T-cell (primary cell): ENCODE data around the gene DSCAM. TPM values are rescaled to one million over a fixed set of nuclear protein-coding genes. Genes with fewer than 3 reads are reported as not detected.

Experiments
- ATAC-seq, 4 experiments: fragments of 200-7000 bp in 3 of 4; fragments of 150-1000 bp in 1 of 4; cut with Tn5 transposase; replicated peaks in 1 of 4; 1 replicate in 3 of 4; 2 replicates in 1 of 4; pipeline ENCODE4 v1.10.0; 2021; ENCODE audit warnings: moderate library complexity in 3 of 4, mild to moderate bottlenecking in 2 of 4, moderate number of reproducible peaks in 1 of 4
- CTCF ChIA-PET, 2 donors: fragments of 300-600 bp; sonication (Branson Sonifier 250); formaldehyde crosslinking; loops; one replicate each; lab custom pipeline; 2022; ENCODE audit warnings: antibody characterized with exemption in 2 of 2; lab: Charles Lee
- POLR2A ChIA-PET, 2 donors: fragments of 300-600 bp; sonication (Branson Sonifier 250); formaldehyde crosslinking; loops; one replicate each; lab custom pipeline; 2022; ENCODE audit warnings: antibody characterized with exemption in 2 of 2; lab: Charles Lee
- DNase-seq, 35 experiments: peaks; one replicate each; pipeline versions ENCODE4 v3.0.0 to v3.0.0-alpha.2; 2013 to 2023
- H3K27ac ChIP-seq: one replicate; pipeline ENCODE4 v1.5.1; 2013; ENCODE audit warnings: low read length
- H3K27me3 ChIP-seq, 2 experiments: replicated peaks in 1 of 2; 1 replicate in 1 of 2; 2 replicates in 1 of 2; pipeline versions ENCODE4 v1.6.1 to v1.7.0; 2013; ENCODE audit warnings: low read length in 1 of 2, mixed read lengths in 1 of 2; ENCODE audit not compliant: control insufficient read depth in 2 of 2, insufficient read depth in 2 of 2; ENCODE audit errors: extremely low read depth in 1 of 2
- H3K36me3 ChIP-seq, 2 donors: 1 replicate in 1 of 2; 2 replicates in 1 of 2; pipeline versions ENCODE4 v1.6.1 to v1.7.0; 2013; ENCODE audit warnings: low read length in 1 of 2; ENCODE audit not compliant: control insufficient read depth in 2 of 2, insufficient read depth in 1 of 2; ENCODE audit errors: extremely low read depth in 1 of 2
- H3K4me1 ChIP-seq, 2 experiments: 1 replicate in 1 of 2; 2 replicates in 1 of 2; pipeline versions ENCODE4 v1.6.1 to v1.7.0; 2013; ENCODE audit warnings: low read length in 2 of 2, mixed read lengths in 1 of 2; ENCODE audit not compliant: insufficient read depth in 2 of 2, control insufficient read depth in 1 of 2; ENCODE audit errors: extremely low read depth in 1 of 2
- H3K4me3 ChIP-seq, 2 donors: 1 replicate in 1 of 2; 2 replicates in 1 of 2; pipeline versions ENCODE4 v1.5.1 to v1.7.0; 2013; ENCODE audit warnings: mild to moderate bottlenecking in 2 of 2, low read length in 1 of 2, moderate library complexity in 1 of 2; ENCODE audit not compliant: control insufficient read depth in 1 of 2; ENCODE audit errors: extremely low read depth in 1 of 2
- H3K9me3 ChIP-seq: 2 replicates; pipeline ENCODE4 v1.7.0; 2013
- H3K27ac Mint-ChIP-seq, 2 donors: one replicate each; pipeline ENCODE4 v1.8.0; 2020 to 2021; ENCODE audit warnings: mild to moderate bottlenecking in 2 of 2, mixed read lengths in 2 of 2
- H3K27me3 Mint-ChIP-seq, 2 donors: one replicate each; pipeline ENCODE4 v1.8.0; 2021 to 2022; ENCODE audit warnings: mixed read lengths in 2 of 2
- H3K36me3 Mint-ChIP-seq: one replicate; pipeline ENCODE4 v1.8.0; 2021; ENCODE audit warnings: mixed read lengths
- H3K4me1 Mint-ChIP-seq, 3 donors: one replicate each; pipeline ENCODE4 v1.8.0; 2020 to 2022; ENCODE audit warnings: mixed read lengths in 3 of 3, mild to moderate bottlenecking in 1 of 3
- H3K4me3 Mint-ChIP-seq, 3 donors: one replicate each; pipeline ENCODE4 v1.8.0; 2020 to 2022; ENCODE audit warnings: mild to moderate bottlenecking in 3 of 3, mixed read lengths in 3 of 3, moderate library complexity in 3 of 3
- H3K9me3 Mint-ChIP-seq, 3 donors: one replicate each; pipeline ENCODE4 v1.8.0; 2020 to 2022; ENCODE audit warnings: mixed read lengths in 3 of 3
- WGBS: methylation state at CpG from one replicate; pipeline ENCODE4 v1.1.5; 2013; ENCODE audit warnings: missing lambda C conversion rate; ENCODE audit not compliant: insufficient coverage; 5-methylcytosine and 5-hydroxymethylcytosine counted together
- total RNA-seq, 35 experiments: library from RNA in 6 of 35; stranded (reverse) in 6 of 35; fragments of 120-200 nt in 1 of 35; gene quantifications; one replicate each; pipeline versions ENCODE4 v1.2.1 to v1.2.4 and lab custom pipeline; 2013 to 2026

Gene DSCAM
- total RNA-seq, 5 donors from 2014 or later (not counting 1 experiment from before 2014, with no cell fraction given), result not detected

DNA sequence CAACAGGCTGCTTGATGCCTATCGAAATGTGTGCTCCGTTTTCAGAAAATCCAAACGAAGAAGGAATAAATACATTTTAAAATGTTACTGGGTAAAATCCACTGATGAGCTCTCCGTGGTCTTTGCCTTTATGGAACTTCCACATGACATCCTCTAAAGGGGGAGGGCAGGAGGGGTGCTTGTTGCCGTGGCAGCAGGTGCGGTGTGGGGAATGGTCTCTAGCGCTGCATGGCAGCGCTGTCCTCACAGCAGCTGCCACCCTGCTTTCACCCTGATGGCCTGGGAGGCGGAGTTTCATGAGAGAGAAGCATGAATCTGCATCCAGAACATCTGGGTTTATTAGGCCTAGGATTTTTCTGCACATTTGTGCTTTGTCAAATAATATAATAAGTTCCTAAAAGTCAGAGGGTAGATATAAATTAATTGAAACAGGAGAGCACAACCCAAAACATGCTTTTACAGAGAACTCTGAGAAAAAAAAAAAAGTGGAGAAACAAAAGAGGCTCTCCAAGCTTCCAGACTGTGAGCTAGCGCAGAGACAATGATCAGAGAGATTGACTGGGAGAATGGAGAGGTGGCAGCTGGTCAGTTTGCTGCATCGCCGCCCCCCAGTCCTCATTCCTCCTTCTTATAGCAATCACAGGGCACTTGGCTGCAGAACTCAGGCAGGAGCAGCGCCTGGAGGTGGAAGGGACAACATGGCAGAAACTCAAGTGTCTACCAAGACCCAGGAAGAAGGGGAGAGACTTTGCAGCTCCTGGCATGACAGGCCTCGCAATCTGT, 228.6 kb downstream of the DSCAM start:
- POLR2A ChIA-PET, result no interaction called here
- DNase-seq (no peak), ATAC-seq (no peak)
- H3K36me3 Mint-ChIP-seq, result no peaks in the 10 kb centered on the region
- no peaks in the 10 kb centered on the region for H3K9me3 ChIP-seq
- H3K27me3 ChIP-seq, result no peaks in the 10 kb centered on the region
- H3K4me1 Mint-ChIP-seq, result no peaks in the 10 kb centered on the region
- no peaks in the 10 kb centered on the region for H3K36me3 ChIP-seq
- CTCF ChIA-PET, result no interaction called here
- H3K27me3 Mint-ChIP-seq, result no peaks in the 10 kb centered on the region
- H3K4me1 ChIP-seq, result no peaks in the 10 kb centered on the region
- H3K4me3 Mint-ChIP-seq, result no peak overlapping the region
- H3K27ac ChIP-seq, result no peak overlapping the region
- WGBS, result 97% methylated on average over 4 of the region's 14 CpGs
- peaks cover 8 to 12% (median 10%) of the 10 kb centered on the region in 3 donors for H3K9me3 Mint-ChIP-seq
- no peak overlapping the region for H3K4me3 ChIP-seq
- no peak overlapping the region for H3K27ac Mint-ChIP-seq

DNA sequence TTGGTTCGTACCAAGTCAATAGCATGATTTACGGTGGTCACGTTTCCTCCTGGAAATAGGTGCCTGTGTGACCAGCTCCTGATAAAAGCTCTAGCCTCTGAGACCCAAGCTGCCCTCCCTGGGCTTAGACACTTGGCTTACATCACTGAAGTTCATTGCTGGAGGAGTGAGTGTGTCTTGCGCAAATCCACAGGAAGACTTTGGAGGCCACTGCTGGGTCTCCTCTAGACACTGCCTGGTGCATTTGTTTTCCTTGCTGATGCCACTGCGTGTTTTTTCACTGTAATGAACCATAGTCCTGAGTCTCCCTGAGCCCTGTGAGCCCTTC, 230.6 kb downstream of the DSCAM start:
- ATAC-seq (no peak), DNase-seq (no peak)
- Histone ChIP-seq H3K4me1 (no peaks in the 10 kb centered on the region), H3K9me3 (no peaks in the 10 kb centered on the region), H3K27ac (no peak overlapping the region), H3K36me3 (no peaks in the 10 kb centered on the region), H3K27me3 (no peaks in the 10 kb centered on the region), H3K4me3 (no peak overlapping the region)
- no peak overlapping the region for H3K27ac Mint-ChIP-seq
- H3K9me3 Mint-ChIP-seq, result peaks cover 5 to 8% (median 5%) of the 10 kb centered on the region in 3 donors
- H3K36me3 Mint-ChIP-seq, result no peaks in the 10 kb centered on the region
- WGBS, result 44% methylated on average over 5 of the region's 5 CpGs
- ChIA-PET POLR2A (no interaction called here), CTCF (no interaction called here)
- no peak overlapping the region for H3K4me3 Mint-ChIP-seq
- H3K4me1 Mint-ChIP-seq, result no peaks in the 10 kb centered on the region
- no peaks in the 10 kb centered on the region for H3K27me3 Mint-ChIP-seq

DNA sequence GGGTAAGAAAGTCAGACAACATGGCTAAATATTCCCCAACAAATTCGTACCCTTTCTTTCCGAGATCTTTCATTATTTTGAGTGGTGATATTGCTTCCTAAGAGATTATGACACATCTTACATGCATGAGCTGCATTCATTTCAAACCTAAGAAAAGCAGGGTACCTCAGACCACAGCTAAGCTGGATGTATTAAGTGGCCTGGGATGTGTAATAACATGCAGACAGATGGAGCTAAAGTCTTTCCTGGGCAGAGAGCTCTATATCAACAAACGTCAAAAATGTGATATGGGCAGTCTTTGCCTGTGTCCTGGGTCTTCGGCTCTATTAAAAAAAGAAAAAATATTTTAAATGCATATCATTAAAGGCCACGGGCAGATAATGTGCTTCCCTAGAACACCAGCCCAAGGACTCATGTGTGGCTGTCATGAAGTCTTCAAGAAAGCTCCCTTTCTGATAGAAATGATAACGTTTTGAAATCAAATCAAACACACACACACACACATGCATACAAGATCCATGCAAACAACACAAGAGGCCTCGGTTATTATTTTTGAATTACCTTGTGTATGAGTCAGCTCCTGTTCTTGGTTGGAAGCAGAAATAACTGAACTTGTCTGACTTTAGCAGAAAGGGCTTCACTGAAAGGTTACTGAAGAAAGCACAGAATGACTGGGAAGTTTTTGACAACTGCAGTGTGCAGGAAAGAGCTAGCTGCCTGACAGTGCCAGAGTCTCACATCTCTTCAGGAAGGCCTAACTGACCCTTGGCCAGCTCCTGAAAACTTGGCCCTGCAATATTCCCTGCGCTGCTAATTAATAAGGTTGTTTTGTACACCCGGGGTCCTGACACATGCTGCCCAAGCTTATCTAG, 231.2 kb downstream of the DSCAM start:
- H3K4me1 Mint-ChIP-seq, result no peaks in the 10 kb centered on the region

DNA sequence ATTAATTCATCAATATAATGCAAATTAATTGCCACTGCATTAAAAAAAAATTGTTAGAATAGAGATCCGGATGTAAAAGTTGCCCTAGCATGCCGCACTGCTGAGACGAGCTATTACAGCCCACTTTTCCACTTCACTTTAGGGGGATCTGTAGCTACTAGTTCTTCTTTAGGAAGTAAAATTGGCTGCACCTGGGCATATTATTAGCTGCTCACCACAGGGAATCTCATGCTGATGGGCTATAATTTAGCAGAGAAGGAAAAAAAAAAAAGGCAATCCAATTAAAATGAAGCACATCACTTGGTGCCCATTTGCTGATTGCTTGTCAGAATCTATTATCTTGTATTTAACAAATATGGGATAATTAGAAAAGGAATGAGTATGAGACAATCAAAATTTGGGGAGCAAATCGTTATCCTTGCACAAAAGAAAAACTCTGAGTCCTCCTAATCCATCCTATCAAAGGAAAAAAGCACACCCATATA, 233.4 kb downstream of the DSCAM start:
- no CpG with 5 or more reads among the region's 4 CpGs for WGBS
- Histone ChIP-seq H3K4me1 (no peaks in the 10 kb centered on the region), H3K27ac (no peak overlapping the region), H3K9me3 (no peaks in the 10 kb centered on the region), H3K27me3 (no peaks in the 10 kb centered on the region), H3K4me3 (no peak overlapping the region), H3K36me3 (no peaks in the 10 kb centered on the region)
- CTCF ChIA-PET, result no interaction called here
- H3K4me3 Mint-ChIP-seq, result no peak overlapping the region
- peaks cover 3 to 5% (median 3%) of the 10 kb centered on the region in 3 donors for H3K9me3 Mint-ChIP-seq
- POLR2A ChIA-PET, result no interaction called here
- no peaks in the 10 kb centered on the region for H3K27me3 Mint-ChIP-seq
- no peaks in the 10 kb centered on the region for H3K36me3 Mint-ChIP-seq
- DNase-seq (no peak), ATAC-seq (no peak)
- no peaks in the 10 kb centered on the region for H3K4me1 Mint-ChIP-seq
- H3K27ac Mint-ChIP-seq, result no peak overlapping the region

More for the DNA sequence above, 231.2 kb downstream of the DSCAM start:
- H3K27me3 ChIP-seq, result no peaks in the 10 kb centered on the region
- H3K4me1 ChIP-seq, result no peaks in the 10 kb centered on the region
- no peaks in the 10 kb centered on the region for H3K9me3 ChIP-seq
- H3K36me3 ChIP-seq, result no peaks in the 10 kb centered on the region
- H3K36me3 Mint-ChIP-seq, result no peaks in the 10 kb centered on the region
- H3K4me3 Mint-ChIP-seq, result no peak overlapping the region
- DNase-seq (no peak), ATAC-seq (no peak)
- POLR2A ChIA-PET, result no interaction called here
- H3K9me3 Mint-ChIP-seq, result peaks cover 3 to 7% (median 3%) of the 10 kb centered on the region in 3 donors
- H3K4me3 ChIP-seq, result no peak overlapping the region
- H3K27me3 Mint-ChIP-seq, result no peaks in the 10 kb centered on the region
- no peak overlapping the region for H3K27ac Mint-ChIP-seq
- 26% methylated on average over 2 of the region's 9 CpGs for WGBS
- CTCF ChIA-PET, result interaction anchor here in 1 of 2 donors (0.6 kb wide), 1 partner anchor 36 kb away, joined by 3 read pairs; no protein-coding TSS in a partner anchor
- no peak overlapping the region for H3K27ac ChIP-seq

DNA sequence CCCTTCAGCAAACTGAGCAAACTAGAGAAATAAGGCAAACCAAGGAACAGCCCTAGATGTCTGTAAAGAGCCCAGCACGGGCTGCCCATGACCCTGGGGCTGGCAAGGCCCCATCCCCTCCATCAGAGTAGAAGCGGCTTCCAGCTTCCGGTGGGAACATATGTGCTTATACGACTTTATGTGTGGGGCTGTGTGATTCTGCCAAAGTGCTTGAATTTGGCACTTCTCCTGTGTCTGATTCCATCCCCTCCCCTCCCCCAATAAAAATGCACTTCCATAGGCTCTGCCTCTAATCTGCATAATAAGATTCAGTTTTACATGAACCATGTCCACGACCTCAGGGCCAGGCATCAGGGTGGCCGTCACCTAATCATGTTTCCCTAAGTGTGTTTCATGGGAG, 236.6 kb downstream of the DSCAM start:
- POLR2A ChIA-PET, result no interaction called here
- no peaks in the 10 kb centered on the region for H3K27me3 Mint-ChIP-seq
- no peak overlapping the region for H3K27ac Mint-ChIP-seq
- peaks cover 3 to 9% (median 7%) of the 10 kb centered on the region in 3 donors for H3K9me3 Mint-ChIP-seq
- H3K4me3 ChIP-seq, result no peak overlapping the region
- ATAC-seq (no peak), DNase-seq (no peak)
- no peaks in the 10 kb centered on the region for H3K4me1 Mint-ChIP-seq
- H3K27me3 ChIP-seq, result no peaks in the 10 kb centered on the region
- H3K36me3 Mint-ChIP-seq, result no peaks in the 10 kb centered on the region
- CTCF ChIA-PET, result no interaction called here
- H3K36me3 ChIP-seq, result no peaks in the 10 kb centered on the region
- no peak overlapping the region for H3K27ac ChIP-seq
- no peaks in the 10 kb centered on the region for H3K4me1 ChIP-seq
- H3K4me3 Mint-ChIP-seq, result no peak overlapping the region
- H3K9me3 ChIP-seq, result no peaks in the 10 kb centered on the region
- 40% methylated on average over 1 of the region's 6 CpGs for WGBS

DNA sequence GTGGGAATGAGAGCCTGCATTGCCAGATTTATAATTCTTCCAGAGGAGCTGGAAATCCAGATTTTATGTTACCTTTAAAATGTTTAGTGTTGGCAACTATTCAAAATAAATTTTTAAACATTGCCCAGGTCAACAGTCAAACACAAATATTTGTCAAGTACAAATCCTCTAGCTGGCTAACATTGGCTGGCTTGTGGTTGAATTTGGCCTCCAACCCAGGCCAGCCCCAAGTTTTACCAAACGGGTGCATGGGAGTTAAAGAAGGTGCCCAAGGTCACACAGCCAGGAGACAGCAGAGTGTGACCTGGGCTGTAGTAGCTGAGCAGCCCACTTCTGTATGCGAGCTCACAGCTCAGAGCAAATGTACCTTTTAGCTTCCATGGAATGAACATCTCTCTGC, 240.6 kb downstream of the DSCAM start:
- Histone ChIP-seq H3K36me3 (no peaks in the 10 kb centered on the region), H3K27me3 (no peaks in the 10 kb centered on the region), H3K27ac (no peak overlapping the region), H3K4me1 (no peaks in the 10 kb centered on the region), H3K4me3 (no peak overlapping the region), H3K9me3 (no peaks in the 10 kb centered on the region)
- H3K27me3 Mint-ChIP-seq, result no peaks in the 10 kb centered on the region
- ChIA-PET CTCF (no interaction called here), POLR2A (no interaction called here)
- no peaks in the 10 kb centered on the region for H3K4me1 Mint-ChIP-seq
- peaks cover 9 to 15% (median 9%) of the 10 kb centered on the region in 3 donors for H3K9me3 Mint-ChIP-seq
- ATAC-seq, result no peak
- H3K36me3 Mint-ChIP-seq, result no peaks in the 10 kb centered on the region
- no peak for DNase-seq
- H3K4me3 Mint-ChIP-seq, result no peak overlapping the region
- no CpG with 5 or more reads among the region's 2 CpGs for WGBS
- no peak overlapping the region for H3K27ac Mint-ChIP-seq
